AG09319 (cell line): ENCODE data around the gene SORBS1.
A peak's percentile ranks its signal among the peaks of the same experiment; 100 is the strongest.

ENCODE experiments used
- DNase-seq: peaks from one replicate; pipeline ENCODE4 v3.0.0-alpha.2; 2010; ENCODE audit warnings: low read depth; ENCODE audit errors: extremely low read depth
- CTCF ChIP-seq: IDR thresholded peaks from 2 replicates; pipeline ENCODE4 v1.5.1; 2011; ENCODE audit warnings: low read depth, mild to moderate bottlenecking, inconsistent platforms, low read length, moderate library complexity

Gene SORBS1

GRCh38 chr10:95451568-95452524 lies 109.3 kb downstream of the SORBS1 start:
- no peak for DNase-seq
- TF ChIP-seq CTCF = no peak

GRCh38 chr10:95451150-95451549 lies 110.0 kb downstream of the SORBS1 start:
- TF ChIP-seq CTCF = no peak
- DNase-seq = no peak

GRCh38 chr10:95450188-95450587 lies 111.0 kb downstream of the SORBS1 start:
- TF ChIP-seq CTCF = no peak
- no peak for DNase-seq

- TF ChIP-seq CTCF = no peak
- peak; percentile 3 for DNase-seq
Measured at GRCh38 chr10:95447685-95448084, 113.5 kb downstream of the SORBS1 start.

GRCh38 chr10:95445837-95446486 lies 115.2 kb downstream of the SORBS1 start:
- TF ChIP-seq CTCF = peak; percentile 74
- DNase-seq = peak; percentile 41

- DNase-seq = peak; percentile 35
- no peak for TF ChIP-seq CTCF
Measured at GRCh38 chr10:95445223-95445836, 115.8 kb downstream of the SORBS1 start.

GRCh38 chr10:95444792-95445191 lies 116.4 kb downstream of the SORBS1 start:
- DNase-seq = no peak
- no peak for TF ChIP-seq CTCF
